ENCODE results near the gene MINDY2. TPM values are rescaled to one million over a fixed set of nuclear protein-coding genes. Genes with fewer than 3 reads are reported as not detected.

The MINDY2 gene
- total RNA-seq, 1 experiment from 2014 or later = 13.2 TPM

Other genes with a start within 250 kb of the MINDY2 start
- gene ADAM10, start 21.6 kb upstream of the MINDY2 start, total RNA-seq (2014; rRNA removed; shearing (Covaris generic)) = 73.1 and 78.9 TPM in 2 replicates
- 56.4 and 69.7 TPM in 2 replicates for gene SLTM, start 162.4 kb downstream of the MINDY2 start, total RNA-seq (2014; rRNA removed; shearing (Covaris generic))
- gene RNF111, start 216.4 kb downstream of the MINDY2 start, total RNA-seq (2014; rRNA removed; shearing (Covaris generic)) = 13.8 and 19.0 TPM in 2 replicates

All from H7 (cell line).